Liver (tissue), 3 donors: ENCODE results near the gene SMAD5.
A peak's percentile ranks its signal among the peaks of the same experiment; 100 is the strongest.

Source experiments
- ATF3 ChIP-seq: IDR thresholded peaks from 2 replicates; pipeline ENCODE4 v1.6.1; 2016; ENCODE audit warnings: antibody characterized with exemption
- CTCF ChIP-seq: fragments of 150-350 bp; IDR thresholded peaks from 2 replicates; pipeline ENCODE4 v1.5.1; 2017; ENCODE audit warnings: improper control_type of control experiment, low read depth, low read length; ENCODE audit not compliant: missing input control
- EGR1 ChIP-seq, 2 donors: IDR thresholded peaks; 2 replicates each; pipeline ENCODE4 v1.6.1; 2016 to 2018; ENCODE audit warnings: antibody characterized with exemption in 2 of 2, low read depth in 2 of 2
- GABPA ChIP-seq, 2 donors: IDR thresholded peaks in 1 of 2; conservative IDR thresholded peaks in 1 of 2; 2 replicates each; pipeline ENCODE4 v1.6.1; 2016; ENCODE audit warnings: antibody characterized with exemption in 2 of 2, mild to moderate bottlenecking in 1 of 2, moderate library complexity in 1 of 2
- HNF4G ChIP-seq: IDR thresholded peaks from 2 replicates; pipeline ENCODE4 v1.6.1; 2016; ENCODE audit warnings: antibody characterized with exemption
- JUND ChIP-seq, 2 donors: IDR thresholded peaks; 2 replicates each; pipeline ENCODE4 v1.6.1; 2016; ENCODE audit warnings: antibody characterized with exemption in 2 of 2
- MAX ChIP-seq: IDR thresholded peaks from 2 replicates; pipeline ENCODE4 v1.6.1; 2016; ENCODE audit warnings: antibody characterized with exemption
- NR2F2 ChIP-seq: IDR thresholded peaks from 2 replicates; pipeline ENCODE4 v1.6.1; 2016; ENCODE audit warnings: antibody characterized with exemption
- RAD21 ChIP-seq, 2 donors: IDR thresholded peaks; 2 replicates each; pipeline ENCODE4 v1.6.1; 2016; ENCODE audit warnings: antibody characterized with exemption in 2 of 2, mild to moderate bottlenecking in 2 of 2
- REST ChIP-seq: IDR thresholded peaks from 2 replicates; pipeline ENCODE4 v1.6.1; 2016; ENCODE audit warnings: antibody characterized with exemption, mild to moderate bottlenecking
- TAF1 ChIP-seq: conservative IDR thresholded peaks from 2 replicates; pipeline ENCODE4 v1.6.1; 2016; ENCODE audit warnings: antibody characterized with exemption, mild to moderate bottlenecking
- YY1 ChIP-seq: IDR thresholded peaks from 2 replicates; pipeline ENCODE4 v1.6.1; 2016; ENCODE audit warnings: antibody characterized with exemption, mild to moderate bottlenecking
- ZBTB33 ChIP-seq: IDR thresholded peaks from 2 replicates; pipeline ENCODE4 v1.6.1; 2016; ENCODE audit warnings: antibody characterized with exemption
- donor health status: healthy.
- donor health status: healthy.

- TF ChIP-seq NR2F2 (no peak), EGR1 (IDR thresholded peaks at IDR 0.05; ENCODE audit: low read depth in 2 of 2) (no peak), CTCF (peak; percentile 68), RAD21 (IDR thresholded peaks at IDR 0.05) (peak; percentile 93), YY1 (peak; percentile 48), REST (no peak), HNF4G (no peak), JUND (IDR thresholded peaks at IDR 0.05) (no peak), ATF3 (no peak), TAF1 (no peak), MAX (no peak), ZBTB33 (no peak), GABPA (IDR thresholded peaks at IDR 0.05 in 1 of 2, conservative IDR thresholded peaks at IDR 0.05 in 1 of 2) (no peak)
These were observed 41.5 kb downstream of the SMAD5 start for GRCh38 chr5:136174021-136174659.
